ENCODE measurements around the gene DDO.

Gene DDO

GRCh38 chr6:110439356-110439755 lies 24.0 kb upstream of the DDO start:
- Histone ChIP-seq H3K27me3 (ENCODE audit: insufficient read depth, low read length) (peaks cover 8% of the 10 kb centered on the region), H3K4me3 (ENCODE audit: low read length) (no peak overlapping the region), H2AFZ (ENCODE audit: low read depth, low read length) (no peak overlapping the region), H3K4me1 (ENCODE audit: insufficient read depth, low read length) (no peaks in the 10 kb centered on the region), H3K36me3 (ENCODE audit: insufficient read depth, low read length) (no peaks in the 10 kb centered on the region), H3K9me3 (ENCODE audit: low read length) (no peaks in the 10 kb centered on the region)

- H3K4me1 ChIP-seq (ENCODE audit: insufficient read depth, low read length): no peaks in the 10 kb centered on the region
- H3K27me3 ChIP-seq (ENCODE audit: insufficient read depth, low read length): no peaks in the 10 kb centered on the region
- H3K9me3 ChIP-seq (ENCODE audit: low read length): no peaks in the 10 kb centered on the region
- H3K4me3 ChIP-seq (ENCODE audit: low read length): no peak overlapping the region
- H2AFZ ChIP-seq (ENCODE audit: low read depth, low read length): no peak overlapping the region
- no peaks in the 10 kb centered on the region for H3K36me3 ChIP-seq (ENCODE audit: insufficient read depth, low read length)
Measured at GRCh38 chr6:110434961-110435602, 19.7 kb upstream of the DDO start.

- H3K4me3 ChIP-seq (ENCODE audit: low read length): no peak overlapping the region
- H2AFZ ChIP-seq (ENCODE audit: low read depth, low read length): no peak overlapping the region
- no peaks in the 10 kb centered on the region for H3K9me3 ChIP-seq (ENCODE audit: low read length)
- peaks cover 4% of the 10 kb centered on the region for H3K27me3 ChIP-seq (ENCODE audit: insufficient read depth, low read length)
- no peaks in the 10 kb centered on the region for H3K36me3 ChIP-seq (ENCODE audit: insufficient read depth, low read length)
- no peaks in the 10 kb centered on the region for H3K4me1 ChIP-seq (ENCODE audit: insufficient read depth, low read length)
Measured at GRCh38 chr6:110432285-110432900, 17.0 kb upstream of the DDO start.

DNA sequence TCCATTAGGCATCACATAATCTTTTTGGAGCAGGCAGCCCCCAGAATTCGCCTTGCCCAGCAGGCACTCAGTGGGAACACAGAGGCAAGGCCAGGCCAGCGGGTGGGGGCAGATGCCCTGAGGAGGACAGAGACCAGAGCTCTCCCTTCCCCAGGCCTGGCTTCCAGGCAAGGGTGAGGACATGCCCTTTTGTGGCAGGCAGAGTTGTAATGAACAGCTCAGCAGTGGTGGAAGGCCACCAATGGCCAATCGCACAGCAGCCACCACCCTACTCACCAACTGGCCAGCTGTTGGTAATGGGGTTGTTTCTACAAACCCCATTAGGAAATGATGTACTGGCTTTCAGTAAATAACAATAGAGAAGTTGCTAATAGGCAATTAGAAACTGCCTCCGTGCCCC lies 15.4 kb upstream of the DDO start:
- no peaks in the 10 kb centered on the region for H3K9me3 ChIP-seq (ENCODE audit: low read length)
- H3K4me1 ChIP-seq (ENCODE audit: insufficient read depth, low read length): no peaks in the 10 kb centered on the region
- no peak overlapping the region for H2AFZ ChIP-seq (ENCODE audit: low read depth, low read length)
- H3K4me3 ChIP-seq (ENCODE audit: low read length): no peak overlapping the region
- peaks cover 4% of the 10 kb centered on the region for H3K27me3 ChIP-seq (ENCODE audit: insufficient read depth, low read length)
- no peaks in the 10 kb centered on the region for H3K36me3 ChIP-seq (ENCODE audit: insufficient read depth, low read length)

DNA sequence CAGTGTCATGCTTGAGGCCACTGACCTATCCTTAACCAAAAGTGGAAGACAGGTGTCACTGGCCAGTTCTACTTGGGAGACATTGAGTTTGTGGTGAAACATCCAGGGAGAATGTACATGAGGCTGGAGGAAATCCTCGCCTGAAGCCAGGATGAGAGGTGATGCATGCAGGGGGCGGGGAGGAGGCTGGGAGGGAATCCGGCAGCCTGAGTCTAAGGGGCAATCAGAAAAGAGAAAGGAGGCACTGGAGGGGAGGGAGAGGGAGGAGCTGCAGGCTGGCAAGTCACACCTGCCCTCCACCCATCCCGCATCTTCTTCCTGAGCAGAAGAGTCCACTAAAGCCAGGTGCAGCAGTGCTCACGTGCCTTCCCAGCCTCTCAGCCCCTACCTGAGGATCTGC lies 14.9 kb upstream of the DDO start:
- Histone ChIP-seq H3K27me3 (ENCODE audit: insufficient read depth, low read length) (peaks cover 4% of the 10 kb centered on the region), H3K4me3 (ENCODE audit: low read length) (no peak overlapping the region), H3K4me1 (ENCODE audit: insufficient read depth, low read length) (no peaks in the 10 kb centered on the region), H3K9me3 (ENCODE audit: low read length) (no peaks in the 10 kb centered on the region), H2AFZ (ENCODE audit: low read depth, low read length) (no peak overlapping the region), H3K36me3 (ENCODE audit: insufficient read depth, low read length) (no peaks in the 10 kb centered on the region)

- Histone ChIP-seq H2AFZ (ENCODE audit: low read depth, low read length) (no peak overlapping the region), H3K4me3 (ENCODE audit: low read length) (no peak overlapping the region), H3K9me3 (ENCODE audit: low read length) (no peaks in the 10 kb centered on the region), H3K27me3 (ENCODE audit: insufficient read depth, low read length) (peaks cover 4% of the 10 kb centered on the region), H3K4me1 (ENCODE audit: insufficient read depth, low read length) (no peaks in the 10 kb centered on the region), H3K36me3 (ENCODE audit: insufficient read depth, low read length) (no peaks in the 10 kb centered on the region)
Measured at GRCh38 chr6:110428153-110428552, 12.8 kb upstream of the DDO start.

- Histone ChIP-seq H3K27me3 (ENCODE audit: insufficient read depth, low read length) (peaks cover 4% of the 10 kb centered on the region), H3K4me1 (ENCODE audit: insufficient read depth, low read length) (no peaks in the 10 kb centered on the region), H2AFZ (ENCODE audit: low read depth, low read length) (no peak overlapping the region), H3K9me3 (ENCODE audit: low read length) (no peaks in the 10 kb centered on the region), H3K4me3 (ENCODE audit: low read length) (no peak overlapping the region), H3K36me3 (ENCODE audit: insufficient read depth, low read length) (no peaks in the 10 kb centered on the region)
Measured at GRCh38 chr6:110425816-110426215, 10.4 kb upstream of the DDO start.

DNA sequence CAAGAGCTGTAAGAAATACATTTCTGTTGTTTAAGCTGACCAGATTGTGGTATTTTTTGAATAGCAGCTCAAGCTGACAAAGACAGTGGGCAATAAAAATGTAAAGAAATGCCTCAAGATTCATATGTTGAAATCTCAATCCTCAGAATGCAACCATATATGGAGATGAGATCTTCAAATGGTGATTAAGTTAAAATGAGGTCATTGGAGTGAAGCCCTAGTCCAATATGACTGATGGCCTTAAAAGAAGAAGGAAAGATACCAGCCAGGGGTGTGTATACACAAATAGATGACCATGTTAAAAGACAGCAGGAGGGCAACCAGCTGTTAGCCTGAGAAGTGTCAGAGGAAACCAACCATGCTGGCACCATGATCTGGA lies 7.1 kb upstream of the DDO start:
- Histone ChIP-seq H3K9me3 (ENCODE audit: low read length) (no peaks in the 10 kb centered on the region), H3K27me3 (ENCODE audit: insufficient read depth, low read length) (no peaks in the 10 kb centered on the region), H3K4me3 (ENCODE audit: low read length) (no peak overlapping the region), H2AFZ (ENCODE audit: low read depth, low read length) (no peak overlapping the region), H3K36me3 (ENCODE audit: insufficient read depth, low read length) (no peaks in the 10 kb centered on the region), H3K4me1 (ENCODE audit: insufficient read depth, low read length) (no peaks in the 10 kb centered on the region)

GRCh38 chr6:110421749-110422443 lies 6.5 kb upstream of the DDO start:
- H3K36me3 ChIP-seq (ENCODE audit: insufficient read depth, low read length): no peaks in the 10 kb centered on the region

GRCh38 chr6:110419028-110419739 lies 3.8 kb upstream of the DDO start:
- no peaks in the 10 kb centered on the region for H3K9me3 ChIP-seq (ENCODE audit: low read length)
- H3K4me3 ChIP-seq (ENCODE audit: low read length): no peak overlapping the region
- no peaks in the 10 kb centered on the region for H3K27me3 ChIP-seq (ENCODE audit: insufficient read depth, low read length)
- no peaks in the 10 kb centered on the region for H3K36me3 ChIP-seq (ENCODE audit: insufficient read depth, low read length)
- H3K4me1 ChIP-seq (ENCODE audit: insufficient read depth, low read length): no peaks in the 10 kb centered on the region
- H2AFZ ChIP-seq (ENCODE audit: low read depth, low read length): no peak overlapping the region

More at GRCh38 chr6:110421749-110422443, 6.5 kb upstream of the DDO start:
- no peak overlapping the region for H2AFZ ChIP-seq (ENCODE audit: low read depth, low read length)
- H3K4me3 ChIP-seq (ENCODE audit: low read length): no peak overlapping the region
- H3K27me3 ChIP-seq (ENCODE audit: insufficient read depth, low read length): no peaks in the 10 kb centered on the region
- H3K4me1 ChIP-seq (ENCODE audit: insufficient read depth, low read length): no peaks in the 10 kb centered on the region
- H3K9me3 ChIP-seq (ENCODE audit: low read length): no peaks in the 10 kb centered on the region

DNA sequence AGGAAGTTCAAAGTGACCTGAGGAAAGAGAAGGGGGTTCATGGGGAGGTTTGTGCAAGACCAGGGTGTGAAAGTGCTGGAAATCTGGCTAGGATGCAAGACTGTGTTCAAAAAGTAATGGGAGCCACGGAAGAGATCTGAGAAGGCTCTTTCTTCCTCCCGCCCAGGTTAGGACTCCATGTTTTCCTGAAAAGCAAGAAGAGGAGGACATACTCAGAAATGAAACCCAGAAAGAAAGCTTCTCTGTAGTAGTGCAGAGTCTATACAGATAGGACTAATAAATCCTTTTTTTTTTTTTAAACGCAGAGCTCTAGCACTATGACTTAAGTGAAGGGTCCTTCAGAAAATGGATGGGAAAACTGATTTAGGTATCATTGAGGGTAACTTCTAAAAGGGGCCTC lies 3.2 kb upstream of the DDO start:
- Histone ChIP-seq H3K9me3 (ENCODE audit: low read length) (no peaks in the 10 kb centered on the region), H3K4me1 (ENCODE audit: insufficient read depth, low read length) (no peaks in the 10 kb centered on the region), H3K27me3 (ENCODE audit: insufficient read depth, low read length) (no peaks in the 10 kb centered on the region), H2AFZ (ENCODE audit: low read depth, low read length) (no peak overlapping the region), H3K4me3 (ENCODE audit: low read length) (no peak overlapping the region), H3K36me3 (ENCODE audit: insufficient read depth, low read length) (no peaks in the 10 kb centered on the region)

- Histone ChIP-seq H3K4me3 (ENCODE audit: low read length) (no peak overlapping the region), H3K9me3 (ENCODE audit: low read length) (no peaks in the 10 kb centered on the region)
Measured at GRCh38 chr6:110414669-110415068, 706 bp downstream of the DDO start.

GRCh38 chr6:110412360-110412759 lies 3.0 kb downstream of the DDO start:
- H3K4me3 ChIP-seq (ENCODE audit: low read length): no peak overlapping the region
- H3K27me3 ChIP-seq (ENCODE audit: insufficient read depth, low read length): peaks cover 5% of the 10 kb centered on the region
- H3K4me1 ChIP-seq (ENCODE audit: insufficient read depth, low read length): no peaks in the 10 kb centered on the region
- no peak overlapping the region for H2AFZ ChIP-seq (ENCODE audit: low read depth, low read length)
- H3K36me3 ChIP-seq (ENCODE audit: insufficient read depth, low read length): no peaks in the 10 kb centered on the region
- H3K9me3 ChIP-seq (ENCODE audit: low read length): no peaks in the 10 kb centered on the region

More at GRCh38 chr6:110414669-110415068, 706 bp downstream of the DDO start:
- Histone ChIP-seq H3K27me3 (ENCODE audit: insufficient read depth, low read length) (no peaks in the 10 kb centered on the region), H2AFZ (ENCODE audit: low read depth, low read length) (no peak overlapping the region), H3K4me1 (ENCODE audit: insufficient read depth, low read length) (no peaks in the 10 kb centered on the region), H3K36me3 (ENCODE audit: insufficient read depth, low read length) (no peaks in the 10 kb centered on the region)

Data from neuron (in vitro differentiated cells).